SK-N-SH (cell line): ENCODE data around the gene MPP4. TPM values are rescaled to one million over a fixed set of nuclear protein-coding genes. Genes with fewer than 3 reads are reported as not detected.

Experiments
- CTCF ChIA-PET: fragments of 300-600, 350-600 bp; formaldehyde crosslinking; extraction: SDS; loops from one replicate; lab custom pipeline; 2021; lab: Yijun Ruan, JAX
- POLR2A ChIA-PET: fragments of 350-600 bp; sonication (Branson Sonifier 250); formaldehyde crosslinking; extraction: SDS; loops from one replicate; lab custom pipeline; 2020; ENCODE audit warnings: antibody characterized with exemption, inconsistent platforms; lab: Yijun Ruan, JAX
- DNase-seq: peaks from one replicate; pipeline ENCODE4 v3.0.0; 2012
- H2AFZ ChIP-seq: fragments of 200-600 bp; sonication (generic); 2 replicates; pipeline ENCODE4 v1.8.1; 2016; ENCODE audit warnings: antibody characterized with exemption, mild to moderate bottlenecking, low read depth
- H3F3A ChIP-seq: fragments of 200-600 bp; sonication (generic); replicated peaks from 2 replicates; pipeline ENCODE3; 2016; ENCODE audit warnings: antibody characterized with exemption, mild to moderate bottlenecking; ENCODE audit not compliant: insufficient read depth
- H3K27ac ChIP-seq, 2 experiments: fragments of 200-500 bp in 1 of 2; fragments of 200-600 bp in 1 of 2; sonication (Bioruptor generic) in 1 of 2; sonication (generic), shearing (Covaris generic) in 1 of 2; 2 replicates each; pipeline versions ENCODE4 v1.5.1 to v1.6.1; 2014 to 2016; ENCODE audit warnings: low read depth in 2 of 2, inconsistent platforms in 1 of 2, low read length in 1 of 2, mild to moderate bottlenecking in 1 of 2, mixed read lengths in 1 of 2
- H3K27me3 ChIP-seq: fragments of 200-600 bp; sonication (generic), shearing (Covaris generic); 2 replicates; pipeline ENCODE4 v1.6.1; 2016; ENCODE audit warnings: mixed run types; ENCODE audit not compliant: insufficient read depth
- H3K36me3 ChIP-seq, 2 experiments: fragments of 200-500 bp in 1 of 2; fragments of 200-600 bp in 1 of 2; sonication (Bioruptor generic) in 1 of 2; sonication (generic) in 1 of 2; replicated peaks in 1 of 2; 2 replicates each; pipeline versions ENCODE3 to v1.5.1; 2014 to 2016; ENCODE audit warnings: low read length in 1 of 2, mild to moderate bottlenecking in 1 of 2; ENCODE audit not compliant: insufficient read depth in 2 of 2, control insufficient read depth in 1 of 2
- H3K4me1 ChIP-seq, 2 experiments: fragments of 200-500 bp in 1 of 2; fragments of 200-600 bp in 1 of 2; sonication (Bioruptor generic) in 1 of 2; sonication (generic), shearing (Covaris generic) in 1 of 2; 2 replicates each; pipeline versions ENCODE4 v1.5.1 to v1.6.1; 2014 to 2016; ENCODE audit warnings: low read depth in 1 of 2, low read length in 1 of 2, mixed run types in 1 of 2; ENCODE audit not compliant: insufficient read depth in 2 of 2, control insufficient read depth in 1 of 2
- H3K4me2 ChIP-seq: fragments of 200-600 bp; sonication (generic), shearing (Covaris generic); 2 replicates; pipeline ENCODE4 v1.6.1; 2017; ENCODE audit warnings: mixed run types
- H3K4me3 ChIP-seq, 2 experiments: fragments of 200-500 bp in 1 of 2; fragments of 200-600 bp in 1 of 2; sonication (Bioruptor generic) in 1 of 2; sonication (generic), shearing (Covaris generic) in 1 of 2; 2 replicates each; pipeline versions ENCODE4 v1.5.1 to v1.8.1; 2014 to 2016; ENCODE audit warnings: low read depth in 2 of 2, inconsistent platforms in 1 of 2, low read length in 1 of 2, mild to moderate bottlenecking in 1 of 2, mixed read lengths in 1 of 2, moderate library complexity in 1 of 2
- H3K79me2 ChIP-seq: fragments of 200-600 bp; sonication (generic); 2 replicates; pipeline ENCODE4 v1.8.1; 2017; ENCODE audit warnings: mild to moderate bottlenecking; ENCODE audit not compliant: insufficient read depth
- H3K9ac ChIP-seq: fragments of 200-600 bp; sonication (generic); 2 replicates; pipeline ENCODE4 v1.6.1; 2017; ENCODE audit warnings: mixed run types
- H3K9me2 ChIP-seq: fragments of 200-600 bp; sonication (generic); 2 replicates; pipeline ENCODE4 v1.6.1; 2017; ENCODE audit warnings: mixed run types
- H3K9me3 ChIP-seq: fragments of 200-600 bp; sonication (generic); 2 replicates; pipeline ENCODE4 v1.6.1; 2017; ENCODE audit warnings: mixed run types, mild to moderate bottlenecking, moderate library complexity
- H4K20me1 ChIP-seq: fragments of 200-600 bp; sonication (generic); 2 replicates; pipeline ENCODE4 v1.6.1; 2017; ENCODE audit warnings: mild to moderate bottlenecking, mixed run types; ENCODE audit not compliant: insufficient read depth
- CHD2 ChIP-seq: fragments of 150-350 bp; IDR thresholded peaks from 2 replicates; pipeline ENCODE4 v1.6.1; 2018; ENCODE audit warnings: low read length; ENCODE audit not compliant: partially characterized antibody
- EZH2phosphoT487 ChIP-seq: fragments of 200-600 bp; sonication (generic); IDR thresholded peaks from 2 replicates; pipeline ENCODE4 v1.6.1; 2017; ENCODE audit warnings: low read depth, mixed run types, mild to moderate bottlenecking, antibody characterized with exemption, moderate library complexity, borderline replicate concordance
- FOSL2 ChIP-seq: IDR thresholded peaks from 2 replicates; pipeline ENCODE4 v1.4.0; 2012; ENCODE audit warnings: low read depth, mild to moderate bottlenecking, moderate library complexity, borderline replicate concordance
- GATA2 ChIP-seq: sonication (generic); formaldehyde crosslinking; IDR thresholded peaks from 2 replicates; pipeline ENCODE4 v1.5.0; 2020; ENCODE audit warnings: mild to moderate bottlenecking, missing genetic modification reagents
- NRF1 ChIP-seq: IDR thresholded peaks from 2 replicates; pipeline ENCODE4 v1.6.1; 2012; ENCODE audit warnings: low read depth, mild to moderate bottlenecking, low read length
- POLR2AphosphoS5 ChIP-seq: IDR thresholded peaks from 2 replicates; pipeline ENCODE4 v1.6.1; 2012; ENCODE audit warnings: low read depth, low read length
- RAD21 ChIP-seq: IDR thresholded peaks from 2 replicates; pipeline ENCODE4 v1.6.1; 2012; ENCODE audit warnings: mild to moderate bottlenecking, low read length
- TAF1 ChIP-seq: IDR thresholded peaks from 2 replicates; pipeline ENCODE4 v1.6.1; 2012; ENCODE audit warnings: low read depth, mild to moderate bottlenecking, low read length, moderate library complexity, borderline replicate concordance
- TCF12 ChIP-seq: IDR thresholded peaks from 2 replicates; pipeline ENCODE4 v1.4.0; 2012
- TEAD4 ChIP-seq: IDR thresholded peaks from 2 replicates; pipeline ENCODE4 v1.4.0; 2012; ENCODE audit warnings: mild to moderate bottlenecking, borderline replicate concordance; ENCODE audit not compliant: insufficient read depth
- YY1 ChIP-seq: IDR thresholded peaks from 2 replicates; pipeline ENCODE4 v1.4.0; 2012; ENCODE audit warnings: low read depth, mild to moderate bottlenecking
- whole genome bisulfite sequencing: methylation state at CpG from one replicate; pipeline ENCODE4 v1.1.6; 2017; ENCODE audit warnings: low lambda C conversion rate; 5-methylcytosine and 5-hydroxymethylcytosine counted together
- polyA plus RNA-seq, 3 experiments: library from polyadenylated mRNA; depleted of rRNA; stranded (reverse); fragments of >200 nt; gene quantifications; 2 replicates each; pipeline ENCODE4 v1.2.3, GENCODE V29; 2012
- TF ChIP-seq, protein P1 (sequence below): fragments of 150-350 bp; IDR thresholded peaks from 2 replicates; pipeline ENCODE4 v1.6.1; 2016; ENCODE audit warnings: mild to moderate bottlenecking, low read depth, low read length
- TF ChIP-seq, protein P2 (sequence below): IDR thresholded peaks from 2 replicates; pipeline ENCODE4; 2012
- TF ChIP-seq, protein P3 (sequence below): IDR thresholded peaks from 2 replicates; pipeline ENCODE4 v1.6.1; 2012; ENCODE audit warnings: mild to moderate bottlenecking, low read depth, low read length, moderate library complexity

Gene MPP4
- polyA plus RNA-seq, 1 of the 3 experiments (the other 2 are of a cell fraction): 24.4 TPM

DNA sequence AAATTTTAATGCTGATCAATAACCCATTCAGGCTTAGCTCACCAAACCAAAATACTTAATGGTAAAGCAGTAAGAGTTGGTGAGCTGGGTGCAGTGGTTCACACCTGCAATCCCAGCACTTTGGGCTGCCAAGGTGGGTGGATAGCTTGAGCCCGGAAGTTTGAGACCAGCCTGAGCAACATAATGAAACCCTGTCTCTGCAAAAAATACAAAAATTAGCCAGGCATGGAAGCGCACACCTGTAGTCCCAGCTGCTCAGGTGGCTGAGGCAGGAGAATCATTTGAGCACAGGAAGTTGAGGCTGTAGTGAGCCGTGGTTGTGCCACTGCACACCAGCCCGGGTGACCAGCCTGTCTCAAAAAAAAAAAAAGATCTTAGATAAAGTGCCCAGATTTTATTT is 35.7 kb upstream of the MPP4 start:
- TF ChIP-seq, protein P1, sequence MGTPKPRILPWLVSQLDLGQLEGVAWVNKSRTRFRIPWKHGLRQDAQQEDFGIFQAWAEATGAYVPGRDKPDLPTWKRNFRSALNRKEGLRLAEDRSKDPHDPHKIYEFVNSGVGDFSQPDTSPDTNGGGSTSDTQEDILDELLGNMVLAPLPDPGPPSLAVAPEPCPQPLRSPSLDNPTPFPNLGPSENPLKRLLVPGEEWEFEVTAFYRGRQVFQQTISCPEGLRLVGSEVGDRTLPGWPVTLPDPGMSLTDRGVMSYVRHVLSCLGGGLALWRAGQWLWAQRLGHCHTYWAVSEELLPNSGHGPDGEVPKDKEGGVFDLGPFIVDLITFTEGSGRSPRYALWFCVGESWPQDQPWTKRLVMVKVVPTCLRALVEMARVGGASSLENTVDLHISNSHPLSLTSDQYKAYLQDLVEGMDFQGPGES: no peak
- TF ChIP-seq YY1 (no peak), FOSL2 (no peak), GATA2 (no peak)
- no peak for DNase-seq
- Histone ChIP-seq H3F3A (peaks cover 5% of the 10 kb centered on the region), H3K9me3 (peaks cover 20% of the 10 kb centered on the region), H3K79me2 (no peaks in the 10 kb centered on the region), H3K27me3 (no peaks in the 10 kb centered on the region), H3K4me2 (no peak overlapping the region), H3K4me1 (no peaks in the 10 kb centered on the region), H2AFZ (no peak overlapping the region), H3K27ac (no peak overlapping the region), H3K9ac (no peak overlapping the region), H3K9me2 (no peaks in the 10 kb centered on the region), H3K4me3 (no peak overlapping the region), H4K20me1 (no peaks in the 10 kb centered on the region), H3K36me3 (peaks cover 79 to 93% of the 10 kb centered on the region in 2 experiments)
- 96% methylated on average over 4 of the region's 4 CpGs for WGBS
- POLR2A ChIA-PET: no interaction called here
- CTCF ChIA-PET: interaction anchor here (0.9 kb wide), 1 partner anchor 15 kb away, joined by 3 read pairs; no protein-coding TSS in a partner anchor

DNA sequence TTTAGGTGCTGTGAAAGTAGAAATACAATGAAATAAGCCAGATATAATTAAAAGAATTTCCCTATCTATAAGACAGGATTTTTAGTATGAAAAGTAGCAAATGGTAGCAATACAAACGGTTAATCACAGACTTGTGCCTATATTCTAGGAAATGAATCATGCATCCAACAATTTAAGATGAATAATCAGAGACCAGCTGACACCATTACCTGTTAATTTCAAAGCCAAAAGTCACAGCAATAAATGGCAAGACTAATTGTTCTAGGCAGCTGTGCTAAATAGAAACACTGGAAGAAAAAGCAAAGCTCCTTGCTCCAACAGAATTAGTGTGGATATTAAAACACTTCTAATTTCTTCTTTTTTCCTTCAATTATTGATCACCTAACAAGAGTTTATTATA is 35.1 kb upstream of the MPP4 start:
- Histone ChIP-seq H2AFZ (no peak overlapping the region), H3K79me2 (no peaks in the 10 kb centered on the region), H3K27ac (no peak overlapping the region), H3K4me1 (no peaks in the 10 kb centered on the region), H3K27me3 (no peaks in the 10 kb centered on the region), H3K4me2 (no peak overlapping the region), H3K9me2 (no peaks in the 10 kb centered on the region), H3K9ac (no peak overlapping the region), H3K9me3 (peaks cover 20% of the 10 kb centered on the region), H3F3A (peaks cover 5% of the 10 kb centered on the region), H3K4me3 (no peak overlapping the region), H3K36me3 (peaks cover 80 to 93% of the 10 kb centered on the region in 2 experiments), H4K20me1 (no peaks in the 10 kb centered on the region)
- ChIA-PET POLR2A (no interaction called here), CTCF (interaction anchor here (0.9 to 1.3 kb wide), 2 partner anchors 16 kb away, joined by 3 read pairs; no protein-coding TSS in a partner anchor)
- no peak for DNase-seq
- WGBS: 57% methylated on average over 1 of the region's 1 CpG
- TF ChIP-seq TCF12 (no peak), TAF1 (no peak), CHD2 (no peak), EZH2phosphoT487 (no peak), FOSL2 (peak; percentile 26; the same call in 1 of the 2 replicates), NRF1 (no peak), TEAD4 (no peak), GATA2 (no peak), POLR2AphosphoS5 (no peak), RAD21 (no peak)
- TF ChIP-seq, protein P2, sequence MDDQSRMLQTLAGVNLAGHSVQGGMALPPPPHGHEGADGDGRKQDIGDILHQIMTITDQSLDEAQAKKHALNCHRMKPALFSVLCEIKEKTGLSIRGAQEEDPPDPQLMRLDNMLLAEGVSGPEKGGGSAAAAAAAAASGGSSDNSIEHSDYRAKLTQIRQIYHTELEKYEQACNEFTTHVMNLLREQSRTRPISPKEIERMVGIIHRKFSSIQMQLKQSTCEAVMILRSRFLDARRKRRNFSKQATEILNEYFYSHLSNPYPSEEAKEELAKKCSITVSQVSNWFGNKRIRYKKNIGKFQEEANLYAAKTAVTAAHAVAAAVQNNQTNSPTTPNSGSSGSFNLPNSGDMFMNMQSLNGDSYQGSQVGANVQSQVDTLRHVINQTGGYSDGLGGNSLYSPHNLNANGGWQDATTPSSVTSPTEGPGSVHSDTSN: peak; percentile 52; the same call in 1 of the 2 replicates
- TF ChIP-seq, protein P3, sequence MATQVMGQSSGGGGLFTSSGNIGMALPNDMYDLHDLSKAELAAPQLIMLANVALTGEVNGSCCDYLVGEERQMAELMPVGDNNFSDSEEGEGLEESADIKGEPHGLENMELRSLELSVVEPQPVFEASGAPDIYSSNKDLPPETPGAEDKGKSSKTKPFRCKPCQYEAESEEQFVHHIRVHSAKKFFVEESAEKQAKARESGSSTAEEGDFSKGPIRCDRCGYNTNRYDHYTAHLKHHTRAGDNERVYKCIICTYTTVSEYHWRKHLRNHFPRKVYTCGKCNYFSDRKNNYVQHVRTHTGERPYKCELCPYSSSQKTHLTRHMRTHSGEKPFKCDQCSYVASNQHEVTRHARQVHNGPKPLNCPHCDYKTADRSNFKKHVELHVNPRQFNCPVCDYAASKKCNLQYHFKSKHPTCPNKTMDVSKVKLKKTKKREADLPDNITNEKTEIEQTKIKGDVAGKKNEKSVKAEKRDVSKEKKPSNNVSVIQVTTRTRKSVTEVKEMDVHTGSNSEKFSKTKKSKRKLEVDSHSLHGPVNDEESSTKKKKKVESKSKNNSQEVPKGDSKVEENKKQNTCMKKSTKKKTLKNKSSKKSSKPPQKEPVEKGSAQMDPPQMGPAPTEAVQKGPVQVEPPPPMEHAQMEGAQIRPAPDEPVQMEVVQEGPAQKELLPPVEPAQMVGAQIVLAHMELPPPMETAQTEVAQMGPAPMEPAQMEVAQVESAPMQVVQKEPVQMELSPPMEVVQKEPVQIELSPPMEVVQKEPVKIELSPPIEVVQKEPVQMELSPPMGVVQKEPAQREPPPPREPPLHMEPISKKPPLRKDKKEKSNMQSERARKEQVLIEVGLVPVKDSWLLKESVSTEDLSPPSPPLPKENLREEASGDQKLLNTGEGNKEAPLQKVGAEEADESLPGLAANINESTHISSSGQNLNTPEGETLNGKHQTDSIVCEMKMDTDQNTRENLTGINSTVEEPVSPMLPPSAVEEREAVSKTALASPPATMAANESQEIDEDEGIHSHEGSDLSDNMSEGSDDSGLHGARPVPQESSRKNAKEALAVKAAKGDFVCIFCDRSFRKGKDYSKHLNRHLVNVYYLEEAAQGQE: no peak
